CD14-positive monocyte (primary cell): ENCODE results near the gene DNAH10. TPM values are rescaled to one million over a fixed set of nuclear protein-coding genes. Genes with fewer than 3 reads are reported as not detected.

Source experiments
- DNase-seq, 3 donors: peaks; one replicate each; pipeline ENCODE4 v3.0.0-alpha.2; 2011 to 2022
- H2AFZ ChIP-seq: 2 replicates; pipeline ENCODE4 v1.6.0; 2012; ENCODE audit warnings: mild to moderate bottlenecking, low read depth, low read length, inconsistent platforms; ENCODE audit not compliant: insufficient read depth, poor library complexity, severe bottlenecking
- H3K27ac ChIP-seq, 2 donors: 1 replicate in 1 of 2; 2 replicates in 1 of 2; pipeline ENCODE4 v1.5.1; 2012 to 2013; ENCODE audit warnings: low read length in 2 of 2, control low read depth in 1 of 2, inconsistent platforms in 1 of 2, low read depth in 1 of 2, mild to moderate bottlenecking in 1 of 2
- H3K27me3 ChIP-seq, 2 donors: one replicate each; pipeline versions ENCODE4 v1.6.0 to v1.6.1; 2011 to 2013; ENCODE audit warnings: low read length in 2 of 2; ENCODE audit not compliant: control insufficient read depth in 2 of 2, insufficient read depth in 2 of 2
- H3K36me3 ChIP-seq, 2 donors: replicated peaks in 1 of 2; 1 replicate in 1 of 2; 2 replicates in 1 of 2; pipeline versions ENCODE4 v1.5.1 to v1.6.1; 2012 to 2013; ENCODE audit warnings: low read length in 2 of 2, control low read depth in 1 of 2, inconsistent platforms in 1 of 2, mild to moderate bottlenecking in 1 of 2; ENCODE audit not compliant: insufficient read depth in 2 of 2, control insufficient read depth in 1 of 2
- H3K4me1 ChIP-seq, 2 donors: 1 replicate in 1 of 2; 2 replicates in 1 of 2; pipeline versions ENCODE4 v1.5.1 to v1.6.1; 2012 to 2013; ENCODE audit warnings: low read length in 2 of 2, control low read depth in 1 of 2, inconsistent platforms in 1 of 2, mild to moderate bottlenecking in 1 of 2, moderate library complexity in 1 of 2; ENCODE audit not compliant: insufficient read depth in 2 of 2, control insufficient read depth in 1 of 2
- H3K4me2 ChIP-seq: replicated peaks from 2 replicates; pipeline ENCODE3; 2012; ENCODE audit warnings: low read length, moderate library complexity, mild to moderate bottlenecking; ENCODE audit not compliant: poor library complexity, severe bottlenecking; ENCODE audit errors: extremely low read depth
- H3K4me3 ChIP-seq, 3 experiments: fragments of 200-600 bp in 1 of 3; sonication (generic) in 1 of 3; replicated peaks in 1 of 3; 1 replicate in 2 of 3; 2 replicates in 1 of 3; pipeline ENCODE4 v1.5.1; 2011 to 2013; ENCODE audit warnings: low read length in 3 of 3, mild to moderate bottlenecking in 3 of 3, control low read depth in 2 of 3, low read depth in 2 of 3, inconsistent platforms in 1 of 3, moderate library complexity in 1 of 3
- H3K79me2 ChIP-seq: 2 replicates; pipeline ENCODE4 v1.6.0; 2012; ENCODE audit warnings: mild to moderate bottlenecking, control low read depth, inconsistent platforms, low read length, moderate library complexity; ENCODE audit not compliant: insufficient read depth
- H3K9ac ChIP-seq: 2 replicates; pipeline ENCODE4 v1.6.0; 2017; ENCODE audit warnings: low read length, mild to moderate bottlenecking; ENCODE audit not compliant: insufficient read depth, poor library complexity, severe bottlenecking
- H3K9me3 ChIP-seq, 2 donors: replicated peaks in 1 of 2; 1 replicate in 1 of 2; 2 replicates in 1 of 2; pipeline versions ENCODE4 v1.5.1 to v1.6.1; 2012 to 2013; ENCODE audit warnings: low read length in 2 of 2, control low read depth in 1 of 2; ENCODE audit not compliant: control insufficient read depth in 1 of 2, insufficient read depth in 1 of 2
- H4K20me1 ChIP-seq: 2 replicates; pipeline ENCODE4 v1.6.0; 2012; ENCODE audit warnings: mild to moderate bottlenecking, low read length, control low read depth, moderate library complexity; ENCODE audit not compliant: insufficient read depth
- H3K27ac Mint-ChIP-seq, 7 donors: one replicate each; pipeline ENCODE4 v1.8.0; 2020; ENCODE audit warnings: mild to moderate bottlenecking in 7 of 7, mixed read lengths in 7 of 7, moderate library complexity in 6 of 7, inconsistent platforms in 2 of 7
- H3K27me3 Mint-ChIP-seq, 3 donors: one replicate each; pipeline ENCODE4 v1.8.0; 2021 to 2022; ENCODE audit warnings: low read depth in 3 of 3, mild to moderate bottlenecking in 3 of 3, mixed read lengths in 3 of 3, moderate library complexity in 3 of 3, inconsistent platforms in 1 of 3
- H3K36me3 Mint-ChIP-seq, 2 donors: one replicate each; pipeline ENCODE4 v1.8.0; 2020; ENCODE audit warnings: mixed read lengths in 2 of 2, inconsistent platforms in 1 of 2, mild to moderate bottlenecking in 1 of 2
- H3K4me1 Mint-ChIP-seq: one replicate; pipeline ENCODE4 v1.8.0; 2020; ENCODE audit warnings: mild to moderate bottlenecking, mixed read lengths
- H3K4me3 Mint-ChIP-seq, 2 donors: one replicate each; pipeline ENCODE4 v1.8.0; 2020; ENCODE audit warnings: mild to moderate bottlenecking in 2 of 2, mixed read lengths in 2 of 2, moderate library complexity in 1 of 2
- H3K9me3 Mint-ChIP-seq, 7 donors: one replicate each; pipeline ENCODE4 v1.8.0; 2020 to 2022; ENCODE audit warnings: mixed read lengths in 7 of 7, mild to moderate bottlenecking in 6 of 7, moderate library complexity in 6 of 7, inconsistent platforms in 2 of 7
- CTCF ChIP-seq: fragments of 200-600 bp; IDR thresholded peaks from one replicate; pipeline ENCODE4 v1.8.0; 2022; ENCODE audit warnings: antibody characterized with exemption, mild to moderate bottlenecking
- WGBS: methylation state at CpG from one replicate; pipeline ENCODE4 v1.1.5; 2013; ENCODE audit warnings: missing lambda C conversion rate; ENCODE audit not compliant: insufficient coverage; 5-methylcytosine and 5-hydroxymethylcytosine counted together
- intact Hi-C, 2 donors: fragments of 100-400 bp; cut with micrococcal nuclease; formaldehyde crosslinking; loops; one replicate each; pipeline versions ENCODE4 v1.15.0 to v1.15.1; 2023
- polyA plus RNA-seq, 3 donors: library from polyadenylated mRNA; depleted of rRNA in 1 of 3; unstranded in 2 of 3; stranded (reverse) in 1 of 3; fragments of 300-500 nt in 2 of 3; fragments of >200 nt in 1 of 3; fragmentation: Illumina TruSeq in 2 of 3; gene quantifications; 1 replicate in 2 of 3; 2 replicates in 1 of 3; pipeline ENCODE4 v1.2.3, GENCODE V29; 2012 to 2021

DNAH10 gene
- polyA plus RNA-seq, 3 donors, result not detected

GRCh38 chr12:123808167-123808566, 46.1 kb downstream of the DNAH10 start:
- no peak for TF ChIP-seq CTCF
- Mint-ChIP-seq H3K36me3 (no peaks in the 10 kb centered on the region), H3K27me3 (peaks cover 7 to 14% (median 13%) of the 10 kb centered on the region in 3 donors), H3K9me3 (peaks cover 0 to 2% (median 0%) of the 10 kb centered on the region in 7 donors), H3K27ac (no peak overlapping the region), H3K4me3 (no peak overlapping the region), H3K4me1 (peaks cover 1% of the 10 kb centered on the region)
- H3K79me2 ChIP-seq, result no peaks in the 10 kb centered on the region
- H3K9me3 ChIP-seq, result no peaks in the 10 kb centered on the region
- no peak overlapping the region for H3K4me3 ChIP-seq
- no peak overlapping the region for H3K27ac ChIP-seq
- H3K4me2 ChIP-seq, result no peak overlapping the region
- no peak overlapping the region for H3K9ac ChIP-seq
- intact Hi-C loops, result no loop called here
- no peaks in the 10 kb centered on the region for H4K20me1 ChIP-seq
- WGBS, result no CpG with 5 or more reads among the region's 4 CpGs
- H3K27me3 ChIP-seq, result no peaks in the 10 kb centered on the region
- no peak for DNase-seq
- no peaks in the 10 kb centered on the region for H3K36me3 ChIP-seq
- no peak overlapping the region for H2AFZ ChIP-seq
- no peaks in the 10 kb centered on the region for H3K4me1 ChIP-seq

GRCh38 chr12:123813349-123813748, 51.2 kb downstream of the DNAH10 start:
- H3K4me3 Mint-ChIP-seq, result no peak overlapping the region
- H3K4me2 ChIP-seq, result no peak overlapping the region

More at GRCh38 chr12:123813349-123813748, 51.2 kb downstream of the DNAH10 start:
- H3K27ac ChIP-seq, result no peak overlapping the region
- no peak overlapping the region for H3K4me3 ChIP-seq
- H3K27me3 ChIP-seq, result no peaks in the 10 kb centered on the region
- Mint-ChIP-seq H3K4me1 (no peaks in the 10 kb centered on the region), H3K9me3 (peaks cover 12 to 25% (median 19%) of the 10 kb centered on the region in 7 donors), H3K27ac (no peak overlapping the region), H3K27me3 (peaks cover 5 to 8% (median 6%) of the 10 kb centered on the region in 3 donors), H3K36me3 (no peaks in the 10 kb centered on the region)
- H4K20me1 ChIP-seq, result no peaks in the 10 kb centered on the region
- no peak overlapping the region for H3K9ac ChIP-seq
- peaks cover 9% of the 10 kb centered on the region in 2 donors for H3K9me3 ChIP-seq
- WGBS, result 91% methylated on average over 4 of the region's 7 CpGs
- H3K79me2 ChIP-seq, result no peaks in the 10 kb centered on the region
- intact Hi-C loops, result no loop called here
- no peaks in the 10 kb centered on the region for H3K4me1 ChIP-seq
- no peak overlapping the region for H2AFZ ChIP-seq
- TF ChIP-seq CTCF, result no peak
- DNase-seq, result no peak
- H3K36me3 ChIP-seq, result no peaks in the 10 kb centered on the region
